HepG2 (cell line): ENCODE results near the gene USP15. TPM values are rescaled to one million over a fixed set of nuclear protein-coding genes. Genes with fewer than 3 reads are reported as not detected.
A peak's percentile ranks its signal among the peaks of the same experiment; 100 is the strongest.

ENCODE experiments used
- ATAC-seq: fragments of 200-7000 bp; cut with Tn5 transposase; 3 replicates; pipeline ENCODE4 v1.9.1; 2020; ENCODE audit warnings: mild to moderate bottlenecking, moderate library complexity
- BruUV-seq: library from RNA; stranded (reverse); fragments of 400-500 nt; replicated peaks from 2 replicates; lab custom pipeline; 2021; lab: Mats Ljungman, UMichigan
- CTCF ChIA-PET: fragments of 300-600 bp; formaldehyde crosslinking; extraction: SDS; loops from one replicate; lab custom pipeline; 2021; ENCODE audit warnings: low total read pairs, inconsistent platforms, low intra/inter-chr PET ratio; lab: Yijun Ruan, JAX
- POLR2A ChIA-PET: fragments of 350-600 bp; sonication (Branson Sonifier 250); formaldehyde crosslinking; loops from one replicate; lab custom pipeline; 2020; ENCODE audit warnings: antibody characterized with exemption, inconsistent platforms; lab: Yijun Ruan, JAX
- DNase-seq: peaks from one replicate; pipeline ENCODE4 v3.0.0-alpha.2; 2015; ENCODE audit warnings: low spot score
- FAIRE-seq: peaks from 3 replicates; lab custom pipeline; 2011; peaks lifted over from hg19 to GRCh38; lab: Jason Lieb, UNC
- H2AFZ ChIP-seq: one replicate; pipeline ENCODE4 v1.6.1; 2011; ENCODE audit warnings: low read length, inconsistent platforms
- H3K27ac ChIP-seq: fragments of 300-600 bp; 3 replicates; pipeline ENCODE4 v1.8.0; 2011; ENCODE audit warnings: mixed run types, mild to moderate bottlenecking, mixed read lengths, low read length, inconsistent platforms; ENCODE audit not compliant: insufficient read depth; ENCODE audit errors: extremely low read length
- H3K27me3 ChIP-seq, 2 experiments: fragments of 200-600 bp in 1 of 2; 2 replicates in 1 of 2; 3 replicates in 1 of 2; pipeline versions ENCODE4 v1.6.0 to v1.8.0; 2011; ENCODE audit warnings: low read length in 2 of 2, mild to moderate bottlenecking in 2 of 2, moderate library complexity in 2 of 2, inconsistent platforms in 1 of 2; ENCODE audit not compliant: insufficient read depth in 2 of 2, control insufficient read depth in 1 of 2
- H3K36me3 ChIP-seq, 2 experiments: fragments of 200-600 bp in 1 of 2; replicated peaks in 1 of 2; 2 replicates in 1 of 2; 3 replicates in 1 of 2; pipeline versions ENCODE4 v1.5.1 to v1.8.0; 2011; ENCODE audit warnings: low read length in 2 of 2, inconsistent platforms in 1 of 2; ENCODE audit not compliant: insufficient read depth in 2 of 2, control insufficient read depth in 1 of 2
- H3K4me1 ChIP-seq: 2 replicates; pipeline ENCODE4 v1.5.1; 2012; ENCODE audit warnings: low read length, inconsistent platforms; ENCODE audit not compliant: insufficient read depth
- H3K4me2 ChIP-seq: 2 replicates; pipeline ENCODE4 v1.6.0; 2011; ENCODE audit warnings: low read depth, low read length, inconsistent platforms
- H3K4me3 ChIP-seq, 3 experiments: fragments of 200-600 bp in 1 of 3; sonication (generic), shearing (Covaris generic) in 1 of 3; replicated peaks in 1 of 3; 2 replicates each; pipeline ENCODE4 v1.5.1; 2011 to 2016; ENCODE audit warnings: low read length in 3 of 3, inconsistent platforms in 2 of 3, low read depth in 2 of 3, mild to moderate bottlenecking in 2 of 3, control low read depth in 1 of 3, mixed read lengths in 1 of 3; ENCODE audit not compliant: insufficient read depth in 1 of 3
- H3K79me2 ChIP-seq: one replicate; pipeline ENCODE4 v1.6.1; 2011; ENCODE audit warnings: low read length, inconsistent platforms; ENCODE audit not compliant: insufficient read depth
- H3K9ac ChIP-seq: 2 replicates; pipeline ENCODE4 v1.6.0; 2011; ENCODE audit warnings: mild to moderate bottlenecking, low read depth, low read length, inconsistent platforms; ENCODE audit not compliant: insufficient read depth
- H3K9me3 ChIP-seq: 2 replicates; pipeline ENCODE4 v1.5.1; 2012; ENCODE audit warnings: mild to moderate bottlenecking, low read length
- H4K20me1 ChIP-seq: 2 replicates; pipeline ENCODE4 v1.6.0; 2011; ENCODE audit warnings: inconsistent platforms, mild to moderate bottlenecking, low read length, moderate library complexity; ENCODE audit not compliant: insufficient read depth
- MAX ChIP-seq: IDR thresholded peaks from 2 replicates; pipeline ENCODE4 v1.6.1; 2012; ENCODE audit warnings: inconsistent platforms
- PHF20 ChIP-seq: sonication (generic); formaldehyde crosslinking; IDR thresholded peaks from 2 replicates; pipeline ENCODE4 v1.5.0; 2020; ENCODE audit warnings: mild to moderate bottlenecking, missing genetic modification reagents
- POLR2AphosphoS5 ChIP-seq: IDR thresholded peaks from 2 replicates; pipeline ENCODE4 v1.6.1; 2012; ENCODE audit warnings: low read depth, low read length
- SAP130 ChIP-seq: IDR thresholded peaks from 2 replicates; pipeline ENCODE4 v1.6.1; 2016; ENCODE audit warnings: low read depth
- SP140L ChIP-seq: sonication (generic); formaldehyde crosslinking; IDR thresholded peaks from 2 replicates; pipeline ENCODE4 v1.4.0; 2020; ENCODE audit warnings: missing genetic modification reagents, borderline replicate concordance
- TGIF2 ChIP-seq: IDR thresholded peaks from 2 replicates; pipeline ENCODE4 v1.6.1; 2016; ENCODE audit warnings: control low read depth, missing compliant biosample characterization
- USF2 ChIP-seq, 2 experiments: sonication (generic) in 1 of 2; formaldehyde crosslinking in 1 of 2; IDR thresholded peaks; 2 replicates each; pipeline versions ENCODE4 v1.5.1 to v1.6.1; 2011 to 2020; ENCODE audit warnings: borderline replicate concordance in 1 of 2, low read depth in 1 of 2, low read length in 1 of 2, mild to moderate bottlenecking in 1 of 2, missing genetic modification reagents in 1 of 2, moderate library complexity in 1 of 2
- ZFP37 ChIP-seq: sonication (generic); formaldehyde crosslinking; IDR thresholded peaks from 2 replicates; pipeline ENCODE4 v1.4.0; 2020; ENCODE audit warnings: missing genetic modification reagents, borderline replicate concordance
- ZNF180 ChIP-seq: sonication (generic); formaldehyde crosslinking; IDR thresholded peaks from 2 replicates; pipeline ENCODE4 v1.4.0; 2020; ENCODE audit warnings: low read depth, missing genetic modification reagents, borderline replicate concordance
- ZNF367 ChIP-seq: sonication (generic); formaldehyde crosslinking; IDR thresholded peaks from 2 replicates; pipeline ENCODE4 v1.4.0; 2020; ENCODE audit warnings: missing genetic modification reagents, borderline replicate concordance
- ZNF770 ChIP-seq: sonication (generic); formaldehyde crosslinking; IDR thresholded peaks from 2 replicates; pipeline ENCODE4 v1.5.0; 2020; ENCODE audit warnings: mild to moderate bottlenecking, missing genetic modification reagents
- WGBS: methylation state at CpG from one replicate; pipeline ENCODE4 v1.1.6; 2017; ENCODE audit warnings: low lambda C conversion rate; 5-methylcytosine and 5-hydroxymethylcytosine counted together
- in situ Hi-C: cut with HindIII; loops from 2 replicates; pipeline ENCODE4 v1.10.0; 2017; ENCODE audit warnings: low pct_unique_long_range_greater_than_20kb; ENCODE audit not compliant: extremely low pct_ligation_motif_present
- intact Hi-C: fragments of 100-400 bp; cut with micrococcal nuclease; formaldehyde crosslinking; loops from one replicate; pipeline ENCODE4 v1.10.0; 2022; ENCODE audit not compliant: unreplicated experiment
- polyA plus RNA-seq, 8 experiments: library from polyadenylated mRNA; depleted of rRNA in 3 of 8; stranded (reverse) in 7 of 8; unstranded in 1 of 8; fragments of >200 nt; fragmentation: Illumina TruSeq in 4 of 8; extraction: Trizol in 4 of 8; gene quantifications; 2 replicates each; pipeline versions ENCODE4 v1.2.1 to v1.2.3, GENCODE V29; 2011 to 2016; ENCODE audit warnings: low read depth in 4 of 8, missing spikeins in 1 of 8, mixed read lengths in 1 of 8; ENCODE audit not compliant: insufficient read depth in 1 of 8
- total RNA-seq, 5 experiments: library from RNA; depleted of rRNA; stranded (reverse); fragments of >200 nt; fragmentation: Illumina TruSeq; extraction: Trizol; gene quantifications; 2 replicates each; pipeline ENCODE4 v1.2.3, GENCODE V29; 2016; ENCODE audit warnings: low read depth in 1 of 5

The USP15 gene
- total and polyA plus RNA-seq, 2 of the 13 experiments (the other 11 are each of a cell fraction or from before 2014, with no cell fraction given): 17.3 to 51.7 TPM

GRCh38 chr12:62260733-62261683 lies 804 bp downstream of the USP15 start (continued):
- peak; percentile 79 for TF ChIP-seq SAP130 (CRISPR knock-in tag)
- TF ChIP-seq TGIF2 (CRISPR knock-in tag): peak; percentile 70; the same call in 1 of the 2 replicates
- no peak for TF ChIP-seq SP140L (CRISPR knock-in tag)
- no peak; the same call in 1 of the 2 replicates for TF ChIP-seq USF2 (IDR thresholded peaks at IDR 0.05; ENCODE audit: low read depth, low read length)
- TF ChIP-seq USF2 (CRISPR knock-in tag; IDR thresholded peaks at IDR 0.05; ENCODE audit: borderline replicate concordance): peak; percentile 25; the same call in 1 of the 2 replicates
- TF ChIP-seq POLR2AphosphoS5: no peak
- peak; percentile 72; the same call in 1 of the 2 replicates for TF ChIP-seq MAX
- peak; percentile 38; the same call in 1 of the 2 replicates for TF ChIP-seq ZFP37

- peaks cover 68% of the 10 kb centered on the region for H3K79me2 ChIP-seq
- ChIA-PET POLR2A (no interaction called here), CTCF (no interaction called here)
- H4K20me1 ChIP-seq: peaks cover 7% of the 10 kb centered on the region
- ATAC-seq (no peak), FAIRE-seq (no peak), DNase-seq (no peak)
- H2AFZ ChIP-seq: no peak overlapping the region
- no TSS peak for BruUV-seq
- intact Hi-C loops (loop anchor here (5.0 kb wide), 1 partner anchor 205 kb away; the partner anchor contains the start of gene MON2), in situ Hi-C loops (no loop called here)
- H3K36me3 ChIP-seq: no peaks in the 10 kb centered on the region
- 85% methylated on average over 10 of the region's 10 CpGs for WGBS
- no peak overlapping the region for H3K27ac ChIP-seq
- peaks cover 36% of the 10 kb centered on the region for H3K4me1 ChIP-seq
- H3K9ac ChIP-seq: peak overlapping the region; percentile 93; the same call in 1 of the 2 replicates
- TF ChIP-seq ZNF770 (CRISPR knock-in tag) (peak; percentile 78), PHF20 (CRISPR knock-in tag) (no peak), ZNF367 (CRISPR knock-in tag) (no peak), ZNF180 (CRISPR knock-in tag) (no peak)
- TF ChIP-seq, all 625 proteins: peak for 1
- H3K27me3 ChIP-seq: no peaks in the 10 kb centered on the region; a peak in 1 of 5 replicates
- peak overlapping the region; percentile 84 for H3K4me2 ChIP-seq
- peak overlapping the region; percentile 94 to 96 (median 95) for H3K4me3 ChIP-seq
- H3K9me3 ChIP-seq: no peaks in the 10 kb centered on the region
These were observed 1.8 kb downstream of the USP15 start for GRCh38 chr12:62261876-62262517.
